GM13976 (cell line): ENCODE data around the gene SNX9.

Experiments used
- DNase-seq: peaks from one replicate; pipeline ENCODE4 v3.0.0; 2012; ENCODE audit warnings: low spot score
- in situ Hi-C: fragments of 300-500 bp; cut with MboI; formaldehyde crosslinking; loops from one replicate; pipeline ENCODE4 v1.12.0; 2022; ENCODE audit warnings: low sequenced_read_pairs, mixed read lengths, inconsistent platforms; ENCODE audit not compliant: unreplicated experiment
- TF ChIP-seq, protein P1 (sequence below): IDR thresholded peaks from 2 replicates; pipeline ENCODE4 v1.5.1; 2012; ENCODE audit warnings: borderline replicate concordance, mild to moderate bottlenecking; ENCODE audit not compliant: insufficient read depth; ENCODE audit errors: extremely low read depth, missing control alignments, control extremely low read depth

SNX9 gene

GRCh38 chr6:157885211-157885788 lies 62.3 kb downstream of the SNX9 start:
- in situ Hi-C loops, result no loop called here
- TF ChIP-seq, protein P1, sequence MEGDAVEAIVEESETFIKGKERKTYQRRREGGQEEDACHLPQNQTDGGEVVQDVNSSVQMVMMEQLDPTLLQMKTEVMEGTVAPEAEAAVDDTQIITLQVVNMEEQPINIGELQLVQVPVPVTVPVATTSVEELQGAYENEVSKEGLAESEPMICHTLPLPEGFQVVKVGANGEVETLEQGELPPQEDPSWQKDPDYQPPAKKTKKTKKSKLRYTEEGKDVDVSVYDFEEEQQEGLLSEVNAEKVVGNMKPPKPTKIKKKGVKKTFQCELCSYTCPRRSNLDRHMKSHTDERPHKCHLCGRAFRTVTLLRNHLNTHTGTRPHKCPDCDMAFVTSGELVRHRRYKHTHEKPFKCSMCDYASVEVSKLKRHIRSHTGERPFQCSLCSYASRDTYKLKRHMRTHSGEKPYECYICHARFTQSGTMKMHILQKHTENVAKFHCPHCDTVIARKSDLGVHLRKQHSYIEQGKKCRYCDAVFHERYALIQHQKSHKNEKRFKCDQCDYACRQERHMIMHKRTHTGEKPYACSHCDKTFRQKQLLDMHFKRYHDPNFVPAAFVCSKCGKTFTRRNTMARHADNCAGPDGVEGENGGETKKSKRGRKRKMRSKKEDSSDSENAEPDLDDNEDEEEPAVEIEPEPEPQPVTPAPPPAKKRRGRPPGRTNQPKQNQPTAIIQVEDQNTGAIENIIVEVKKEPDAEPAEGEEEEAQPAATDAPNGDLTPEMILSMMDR, result no peak
- DNase-seq, result no peak

DNA sequence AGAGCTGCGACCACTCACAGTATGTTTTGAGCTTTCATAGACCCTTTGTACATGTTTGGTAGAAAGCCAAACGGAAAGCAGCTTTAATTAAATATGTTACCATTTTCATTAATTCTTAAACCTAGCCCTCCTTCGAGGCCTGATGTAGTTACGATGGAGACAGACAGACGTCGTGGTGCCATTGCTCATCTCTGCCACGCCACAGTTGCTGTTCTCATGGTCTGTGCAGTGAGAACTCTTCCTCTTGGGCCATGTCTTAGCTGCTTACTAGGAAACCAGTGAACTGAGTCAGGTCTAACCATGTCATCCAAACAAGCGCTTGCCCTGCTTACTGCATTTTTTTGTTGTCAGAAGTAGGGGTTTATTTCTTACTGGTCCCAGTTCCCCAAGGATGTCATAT lies 62.8 kb downstream of the SNX9 start:
- TF ChIP-seq, protein P1, result no peak
- DNase-seq, result no peak
- in situ Hi-C loops, result no loop called here

GRCh38 chr6:157887892-157888291 lies 64.8 kb downstream of the SNX9 start:
- DNase-seq, result no peak
- TF ChIP-seq, protein P1, result no peak
- in situ Hi-C loops, result no loop called here

GRCh38 chr6:157891544-157892362 lies 68.7 kb downstream of the SNX9 start:
- TF ChIP-seq, protein P1, result no peak
- in situ Hi-C loops, result no loop called here
- no peak for DNase-seq

GRCh38 chr6:157892363-157892877 lies 69.4 kb downstream of the SNX9 start:
- in situ Hi-C loops, result no loop called here
- DNase-seq, result no peak
- TF ChIP-seq, protein P1, result no peak

DNA sequence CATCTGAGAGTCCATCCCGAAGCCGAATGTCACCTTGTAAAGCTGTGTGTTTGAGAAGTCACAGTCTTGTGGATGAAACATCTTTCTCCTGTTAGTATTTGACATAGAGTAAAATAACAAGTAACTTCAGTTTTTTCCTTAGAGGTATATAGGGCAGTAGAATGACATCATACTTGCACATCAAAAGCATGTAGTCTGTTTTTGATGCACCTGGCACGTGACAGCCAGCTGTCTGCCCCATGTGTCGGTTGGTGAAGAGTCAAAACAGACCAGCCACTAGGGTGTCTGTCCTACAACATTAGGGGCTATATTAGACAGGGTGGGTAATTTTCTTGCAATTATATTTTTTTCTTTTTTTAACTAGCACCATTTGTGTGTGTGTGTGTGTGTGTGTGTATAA lies 70.2 kb downstream of the SNX9 start:
- no peak for DNase-seq
- TF ChIP-seq, protein P1, result no peak

More for the DNA sequence above, 70.2 kb downstream of the SNX9 start:
- in situ Hi-C loops, result no loop called here
